DLD1 (cell line): ENCODE results near the gene LEKR1.

Experiments used
- in situ Hi-C: cut with HindIII; loops from 2 replicates; pipeline ENCODE4 v1.10.0; 2017; ENCODE audit warnings: low sequenced_read_pairs

LEKR1 gene

GRCh38 chr3:157075693-157076420, 249.7 kb downstream of the LEKR1 start:
- in situ Hi-C loops: no loop called here

GRCh38 chr3:157077565-157077991, 251.4 kb downstream of the LEKR1 start:
- in situ Hi-C loops: no loop called here

GRCh38 chr3:157078131-157078810, 252.1 kb downstream of the LEKR1 start:
- in situ Hi-C loops: no loop called here

GRCh38 chr3:157078811-157079185, 252.6 kb downstream of the LEKR1 start:
- in situ Hi-C loops: no loop called here

GRCh38 chr3:157079676-157080369, 253.7 kb downstream of the LEKR1 start:
- in situ Hi-C loops: no loop called here

- in situ Hi-C loops: no loop called here
Observed at GRCh38 chr3:157081626-157082210, 255.6 kb downstream of the LEKR1 start.

- in situ Hi-C loops: no loop called here
Observed at GRCh38 chr3:157082305-157082982, 256.3 kb downstream of the LEKR1 start.

GRCh38 chr3:157083824-157084223, 257.7 kb downstream of the LEKR1 start:
- in situ Hi-C loops: no loop called here

GRCh38 chr3:157086060-157086750, 260.1 kb downstream of the LEKR1 start:
- in situ Hi-C loops: no loop called here

- in situ Hi-C loops: no loop called here
Observed at GRCh38 chr3:157086775-157087174, 260.6 kb downstream of the LEKR1 start.

- in situ Hi-C loops: no loop called here
Observed at GRCh38 chr3:157087373-157087772, 261.2 kb downstream of the LEKR1 start.

GRCh38 chr3:157087780-157088600, 261.8 kb downstream of the LEKR1 start:
- in situ Hi-C loops: no loop called here

GRCh38 chr3:157088601-157089454, 262.7 kb downstream of the LEKR1 start:
- in situ Hi-C loops: no loop called here

GRCh38 chr3:157089455-157090221, 263.5 kb downstream of the LEKR1 start:
- in situ Hi-C loops: no loop called here

- in situ Hi-C loops: no loop called here
Observed at GRCh38 chr3:157091083-157091833, 265.1 kb downstream of the LEKR1 start.

GRCh38 chr3:157092230-157092629, 266.1 kb downstream of the LEKR1 start:
- in situ Hi-C loops: no loop called here

GRCh38 chr3:157093096-157093495, 266.9 kb downstream of the LEKR1 start:
- in situ Hi-C loops: no loop called here
